ENCODE results near the gene C1orf210. TPM values are rescaled to one million over a fixed set of nuclear protein-coding genes. Genes with fewer than 3 reads are reported as not detected.

Gene C1orf210
- total and polyA plus RNA-seq, 2 of the 4 experiments (the other 2 are of a cell fraction) = not detected

GRCh38 chr1:43267818-43268425, 17.5 kb downstream of the C1orf210 start:
- Histone ChIP-seq H3K27me3 (ENCODE audit: control insufficient read depth, insufficient read depth, low read length) (peaks cover 2% of the 10 kb centered on the region; the same call in 1 of the 2 replicates), H2BK120ac (ENCODE audit: low read depth, low read length) (no peak overlapping the region), H2AK9ac (replicated peaks; ENCODE audit: low read depth, low read length, poor library complexity) (no peak overlapping the region), H3K18ac (ENCODE audit: low read depth, low read length) (no peak overlapping the region), H2AK5ac (ENCODE audit: low read depth, low read length) (0 out of 2 replicates have a peak overlapping the region, but pooled peaks have one; percentile 15), H3K9me3 (ENCODE audit: control insufficient read depth, insufficient read depth, low read length) (no peaks in the 10 kb centered on the region; the same call in 1 of the 2 replicates), H3K4me3 (ENCODE audit: insufficient read depth, low read depth, low read length) (no peak overlapping the region), H2BK20ac (ENCODE audit: low read depth, low read length) (no peak overlapping the region; the same call in 1 of the 2 replicates), H3K36me3 (ENCODE audit: control insufficient read depth, insufficient read depth, low read length) (no peaks in the 10 kb centered on the region), H2AFZ (replicated peaks; ENCODE audit: low read length, poor library complexity) (peak overlapping the region; percentile 21), H3K9ac (ENCODE audit: low read depth, low read length) (no peak overlapping the region), H3K9me1 (ENCODE audit: insufficient read depth, low read length) (no peaks in the 10 kb centered on the region), H4K91ac (ENCODE audit: insufficient read depth, low read depth, low read length) (no peak overlapping the region), H4K5ac (ENCODE audit: low read depth, low read length) (no peak overlapping the region), H3K27ac (ENCODE audit: insufficient read depth, low read length) (no peak overlapping the region), H3K79me1 (ENCODE audit: low read depth in 1 of 2, low read length in 2 of 2) (no peaks in the 10 kb centered on the region), H2BK5ac (ENCODE audit: low read depth, low read length, poor library complexity, severe bottlenecking) (no peak overlapping the region), H4K20me1 (ENCODE audit: insufficient read depth, low read length) (no peaks in the 10 kb centered on the region), H4K8ac (ENCODE audit: low read depth in 2 of 2, low read length in 2 of 2) (no peak overlapping the region), H3K4ac (ENCODE audit: low read depth, low read length) (no peak overlapping the region; the same call in 1 of the 2 replicates), H2BK15ac (ENCODE audit: low read depth, low read length) (no peak overlapping the region), H3K4me2 (ENCODE audit: low read depth, low read length) (no peak overlapping the region), H3K14ac (replicated peaks; ENCODE audit: low read depth, low read length) (no peak overlapping the region), H3K23ac (ENCODE audit: low read depth, low read length) (no peak overlapping the region), H3K56ac (ENCODE audit: extremely low read depth, insufficient read depth, low read length) (peak overlapping the region; percentile 14; the same call in 1 of the 2 replicates), H3K4me1 (ENCODE audit: control insufficient read depth, insufficient read depth, low read length) (peaks cover 4% of the 10 kb centered on the region; the same call in 1 of the 2 replicates)
- no peak for ATAC-seq (ENCODE audit: low read depth)
- intact Hi-C loops (cut with micrococcal nuclease) (no loop called here), dilution Hi-C loops (cut with HindIII; ENCODE audit: low sequenced_read_pairs, unreplicated experiment) (no loop called here), in situ Hi-C loops (cut with MboI; ENCODE audit: low sequenced_read_pairs) (no loop called here)
- ChIA-PET CTCF (no interaction called here), POLR2A (ENCODE audit: unreplicated experiment) (no interaction called here)
- WGBS, 2 experiments (ENCODE audit: extremely low coverage in 2 of 2, insufficient read length in 1 of 2) = no CpG with 5 or more reads among the region's 3 CpGs
- DNase-seq = no peak
- BruUV-seq (replicated peaks) = no TSS peak
- TF ChIP-seq FOS (IDR thresholded peaks at IDR 0.05; ENCODE audit: low read depth, low read length) = no peak
- TF ChIP-seq MXI1 (IDR thresholded peaks at IDR 0.05; ENCODE audit: borderline replicate concordance, low read depth, low read length) = no peak
- no peak for TF ChIP-seq NFE2L2 (IDR thresholded peaks at IDR 0.05; ENCODE audit: low read depth, low read length)
- TF ChIP-seq POLR2A (IDR thresholded peaks at IDR 0.05; ENCODE audit: low read depth, low read length) = no peak
- no peak for TF ChIP-seq USF2 (IDR thresholded peaks at IDR 0.05; ENCODE audit: low read depth, low read length)
- TF ChIP-seq RAD21 (IDR thresholded peaks at IDR 0.05; ENCODE audit: low read length) = no peak
- TF ChIP-seq CEBPB (IDR thresholded peaks at IDR 0.05; ENCODE audit: low read depth, low read length) = no peak
- TF ChIP-seq RCOR1 (IDR thresholded peaks at IDR 0.05; ENCODE audit: insufficient replicate concordance, low read length) = no peak
- TF ChIP-seq CTCF (conservative IDR thresholded peaks at IDR 0.05; ENCODE audit: low read depth, low read length) = no peak
- no peak for TF ChIP-seq BHLHE40 (IDR thresholded peaks at IDR 0.05; ENCODE audit: low read depth, low read length)
- TF ChIP-seq MAZ (IDR thresholded peaks at IDR 0.05; ENCODE audit: borderline replicate concordance, low read depth, low read length) = no peak
- TF ChIP-seq RFX5 (IDR thresholded peaks at IDR 0.05; ENCODE audit: low read depth, low read length) = no peak
- TF ChIP-seq CHD1 (IDR thresholded peaks at IDR 0.05; ENCODE audit: low read depth, low read length) = no peak
